HPDE6-E6E7 (cell line): Measurements from ENCODE around the gene PATZ1.
"Not testable (repeated sequence)": the region's sequence is repeated elsewhere in the genome, so short reads cannot be mapped to it uniquely, and the experiment has no call there.

ENCODE experiments used
- DNase-seq: peaks from one replicate; pipeline ENCODE4 v3.0.0; 2011; ENCODE audit warnings: missing footprints; ENCODE audit errors: extremely low spot score

PATZ1 gene

GRCh38 chr22:31346255-31346732 lies at the start of gene PATZ1:
PATZ1 (minus strand) TSS chr22:31346346; CDS start chr22:31345602, 744 bp downstream.
- peak; percentile 57 for DNase-seq

- DNase-seq, result no peak
Observed at GRCh38 chr22:31394326-31394725, 48.2 kb upstream of the PATZ1 start.

GRCh38 chr22:31393893-31394292 lies 47.7 kb upstream of the PATZ1 start:
- no peak for DNase-seq

GRCh38 chr22:31378651-31379050 lies 32.5 kb upstream of the PATZ1 start:
- DNase-seq, result not testable (repeated sequence)

GRCh38 chr22:31378123-31378522 lies 32.0 kb upstream of the PATZ1 start:
- DNase-seq, result no peak

- no peak for DNase-seq
Observed at GRCh38 chr22:31377612-31378011, 31.5 kb upstream of the PATZ1 start.

- no peak for DNase-seq
Observed at GRCh38 chr22:31367426-31367825, 21.3 kb upstream of the PATZ1 start.

- no peak for DNase-seq
Observed at GRCh38 chr22:31363885-31364465, 17.8 kb upstream of the PATZ1 start.

GRCh38 chr22:31361743-31362142 lies 15.6 kb upstream of the PATZ1 start:
- DNase-seq, result no peak

GRCh38 chr22:31360029-31360428 lies 13.9 kb upstream of the PATZ1 start:
- no peak for DNase-seq

GRCh38 chr22:31354515-31354914 lies 8.4 kb upstream of the PATZ1 start:
- no peak for DNase-seq

GRCh38 chr22:31350410-31350863 lies 4.3 kb upstream of the PATZ1 start:
- no peak for DNase-seq

GRCh38 chr22:31349960-31350359 lies 3.8 kb upstream of the PATZ1 start:
- DNase-seq, result no peak

- DNase-seq, result no peak
Observed at GRCh38 chr22:31348766-31349165, 2.6 kb upstream of the PATZ1 start.

- not testable (repeated sequence) for DNase-seq
Observed at GRCh38 chr22:31348009-31348337, 1.8 kb upstream of the PATZ1 start.

GRCh38 chr22:31347251-31348008 lies 1.3 kb upstream of the PATZ1 start:
- peak; percentile 45 for DNase-seq

GRCh38 chr22:31346733-31347250 lies 646 bp upstream of the PATZ1 start:
- peak; percentile 55 for DNase-seq

GRCh38 chr22:31345331-31346254 lies 553 bp downstream of the PATZ1 start:
- peak; percentile 77 for DNase-seq

GRCh38 chr22:31344578-31345330 lies 1.4 kb downstream of the PATZ1 start:
- no peak for DNase-seq

GRCh38 chr22:31344256-31344577 lies 1.9 kb downstream of the PATZ1 start:
- no peak for DNase-seq
